HG02588 (cell line): ENCODE measurements around the gene CEACAM19.

Source experiments
- ATAC-seq: cut with Tn5 transposase; IDR thresholded peaks from one replicate; pipeline ENCODE4 v1.9.1; 2021; ENCODE audit warnings: mild to moderate bottlenecking, moderate library complexity; ENCODE audit not compliant: unreplicated experiment

CEACAM19 gene

DNA sequence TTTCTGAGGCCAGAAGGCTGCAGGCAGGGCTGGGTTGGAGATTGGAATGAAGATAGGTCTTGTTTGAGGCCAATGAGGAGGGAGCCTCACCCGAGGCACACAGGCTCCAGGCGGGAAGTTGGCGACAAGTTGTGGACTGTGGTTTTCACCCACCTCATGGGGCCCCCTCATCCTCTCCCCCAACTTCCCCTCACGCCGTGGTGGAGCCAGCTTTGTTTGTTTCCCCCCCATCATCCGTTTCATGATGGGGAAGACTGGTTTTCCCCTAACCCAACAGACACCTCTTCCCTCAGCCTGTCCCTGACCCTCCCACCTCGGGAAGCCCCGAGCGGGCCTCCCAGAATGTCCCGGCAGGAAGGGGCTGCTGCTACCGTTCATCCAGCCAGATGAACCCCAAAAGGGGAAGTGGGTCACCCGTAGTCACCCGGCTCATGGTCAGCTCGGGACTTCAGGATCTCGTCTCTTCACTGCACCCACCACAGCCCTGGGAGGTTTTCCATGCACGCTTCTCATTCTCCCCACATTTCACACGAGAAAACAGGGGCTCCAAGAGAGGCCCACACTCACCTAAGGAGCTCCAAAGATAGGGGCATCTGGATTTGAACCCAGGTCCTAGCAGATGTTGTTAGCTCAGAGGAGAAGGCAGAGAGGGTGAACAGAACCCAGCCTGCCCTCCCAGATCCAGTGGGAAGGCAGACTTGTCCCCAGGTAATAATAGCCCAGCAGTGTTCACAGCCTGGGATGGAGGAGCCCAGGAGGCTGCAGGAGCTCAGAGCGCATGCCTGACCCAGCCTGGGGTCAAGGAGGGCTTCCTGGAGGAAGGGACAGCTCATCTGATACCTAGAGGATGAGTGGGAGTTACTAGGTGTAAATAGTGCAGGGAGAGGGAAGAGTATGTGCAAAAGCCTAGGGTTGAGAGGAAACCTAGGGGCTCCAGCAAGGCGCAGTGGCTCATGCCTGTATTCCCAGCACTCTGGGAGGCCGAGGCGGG lies 51.1 kb downstream of the CEACAM19 start:
- no peak for ATAC-seq

DNA sequence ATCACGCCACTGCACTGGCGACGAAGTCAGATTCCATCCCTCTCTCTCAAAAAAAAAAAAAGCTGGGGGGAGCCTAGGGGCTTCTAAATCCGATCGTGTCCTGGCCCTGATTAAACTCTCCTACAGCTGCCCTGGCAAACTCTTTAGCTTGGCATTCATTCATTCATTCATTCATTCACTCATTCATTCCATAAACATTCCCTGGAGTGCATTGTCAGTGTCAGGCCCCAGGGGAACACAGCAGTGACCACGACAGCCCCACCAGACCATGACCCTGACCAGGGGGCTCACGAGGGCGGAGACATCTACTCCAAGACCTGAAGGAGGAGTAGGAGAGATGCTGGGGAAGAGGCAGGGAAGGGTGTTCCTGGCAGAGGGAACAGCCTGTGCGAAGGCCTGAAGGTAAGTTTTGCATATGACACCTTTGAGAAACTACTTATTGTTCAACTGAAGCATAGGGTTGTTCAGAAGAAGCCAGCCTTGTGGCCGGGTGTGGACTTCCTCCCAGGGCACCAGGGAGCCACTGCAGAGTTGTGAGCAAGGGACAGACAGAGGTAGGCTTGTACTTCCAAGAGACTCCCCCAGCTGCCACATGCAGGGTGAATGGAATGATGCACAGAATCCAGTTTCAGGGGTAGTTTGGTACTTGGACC lies 52.1 kb downstream of the CEACAM19 start:
- ATAC-seq: no peak

GRCh38 chr19:44723952-44724319 lies 52.7 kb downstream of the CEACAM19 start:
- ATAC-seq: no peak

GRCh38 chr19:44725251-44725650 lies 54.0 kb downstream of the CEACAM19 start:
- no peak for ATAC-seq

GRCh38 chr19:44725684-44726083 lies 54.4 kb downstream of the CEACAM19 start:
- no peak for ATAC-seq

- ATAC-seq: no peak
Measured at GRCh38 chr19:44726465-44726864, 55.2 kb downstream of the CEACAM19 start.

GRCh38 chr19:44728178-44728577 lies 56.9 kb downstream of the CEACAM19 start:
- ATAC-seq: no peak

DNA sequence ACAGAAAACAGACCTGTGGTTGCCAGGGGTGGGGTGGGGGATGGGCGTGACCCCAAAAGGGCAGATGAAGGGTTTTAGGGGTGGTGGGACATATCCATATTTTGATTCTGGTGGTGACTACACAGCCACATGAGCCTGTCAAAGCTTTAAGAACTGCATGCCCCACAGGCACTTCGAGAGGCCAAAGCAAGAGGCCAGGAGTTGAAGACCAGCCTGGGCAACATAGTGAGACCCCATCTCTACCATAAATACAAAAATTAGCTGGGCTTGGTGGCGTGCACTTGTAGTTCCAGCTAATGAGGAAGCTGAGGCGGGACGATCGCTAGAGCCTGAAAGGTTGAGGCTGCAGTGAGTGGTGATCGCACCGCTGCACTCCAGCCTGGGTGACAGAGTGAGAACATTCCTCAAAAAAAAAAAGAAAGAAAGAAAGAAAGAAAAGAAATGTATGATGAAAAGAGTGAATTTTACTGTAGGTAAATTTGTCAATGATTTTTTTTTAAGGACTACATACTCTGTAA lies 58.3 kb downstream of the CEACAM19 start:
- no peak for ATAC-seq

DNA sequence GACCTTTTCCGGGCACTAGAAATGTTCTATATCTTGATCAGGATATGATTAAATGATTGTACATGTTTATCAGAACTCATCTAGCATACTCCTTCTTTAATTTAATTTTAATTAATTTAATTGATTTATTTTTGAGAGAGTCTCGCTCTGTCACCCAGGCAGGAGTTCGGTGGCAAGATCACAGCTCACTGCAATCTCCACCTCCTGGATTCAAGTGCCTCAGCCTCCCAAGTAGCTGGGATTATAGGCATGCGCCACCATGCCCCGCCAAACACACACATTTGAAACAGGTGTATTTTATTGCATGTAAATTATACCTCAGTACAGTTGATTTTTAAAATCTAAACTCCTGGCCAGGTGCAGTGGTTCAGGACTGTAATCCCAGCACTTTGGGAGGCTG lies 59.8 kb downstream of the CEACAM19 start:
- no peak for ATAC-seq

GRCh38 chr19:44731622-44732021 lies 60.3 kb downstream of the CEACAM19 start:
- ATAC-seq: no peak

DNA sequence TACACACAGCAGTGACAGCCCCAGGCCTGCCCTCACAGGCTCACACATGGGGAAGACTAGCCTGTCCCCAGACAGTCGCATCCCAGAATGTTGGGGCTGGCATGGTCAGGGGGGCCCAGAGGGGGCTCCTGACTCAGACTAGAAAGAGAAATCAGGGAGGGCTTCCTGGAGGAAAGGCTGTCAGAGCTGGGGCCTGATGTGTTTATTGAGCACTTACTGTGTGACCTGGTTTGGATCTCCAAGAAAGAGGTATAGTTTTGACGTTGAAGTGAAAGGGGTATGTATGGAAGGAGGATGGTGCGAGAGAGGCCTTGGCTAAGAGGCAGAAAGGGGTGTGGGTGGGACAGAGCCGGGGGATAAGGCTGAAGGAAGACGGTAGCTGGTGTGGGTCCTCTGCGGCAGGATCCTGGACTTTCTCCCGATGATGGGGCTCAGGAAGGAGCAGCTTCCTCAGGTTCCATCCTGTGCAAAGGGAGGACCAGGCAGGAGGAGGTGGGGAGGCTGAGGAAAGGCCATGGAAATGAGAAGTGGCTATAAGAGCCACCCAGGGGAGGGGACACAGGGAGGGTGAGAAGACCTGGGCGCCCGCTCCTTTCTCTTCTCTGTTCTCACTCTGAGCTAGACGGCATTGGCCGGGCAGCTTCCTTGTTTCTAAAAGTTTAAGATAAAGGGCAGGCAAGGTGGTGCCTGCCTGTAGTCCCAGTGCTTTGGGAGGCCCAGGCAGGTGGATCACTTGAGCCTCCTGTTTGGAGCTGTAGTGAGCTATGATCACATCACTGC lies 61.1 kb downstream of the CEACAM19 start:
- ATAC-seq: no peak
